Lower lobe of right lung (tissue), 2 donors: ENCODE measurements around the gene LIN7C. TPM values are rescaled to one million over a fixed set of nuclear protein-coding genes. Genes with fewer than 3 reads are reported as not detected.

ENCODE experiments used
- ATAC-seq, 2 donors: fragments of 200-7000 bp; cut with Tn5 transposase; one replicate each; pipeline ENCODE4 v1.9.1; 2020 to 2022; ENCODE audit warnings: mild to moderate bottlenecking in 2 of 2, moderate library complexity in 2 of 2
- DNase-seq: peaks from one replicate; pipeline ENCODE4 v3.0.0-alpha.2; 2020
- H3K27ac ChIP-seq: fragments of 200-600 bp; one replicate; pipeline ENCODE4 v1.8.0; 2022
- H3K27me3 ChIP-seq: fragments of 200-600 bp; one replicate; pipeline ENCODE4 v1.8.0; 2022; ENCODE audit warnings: low read depth
- H3K36me3 ChIP-seq: fragments of 200-600 bp; one replicate; pipeline ENCODE4 v1.8.0; 2022; ENCODE audit warnings: mild to moderate bottlenecking
- H3K4me1 ChIP-seq: fragments of 200-600 bp; one replicate; pipeline ENCODE4 v1.8.0; 2022
- H3K4me3 ChIP-seq: fragments of 200-600 bp; one replicate; pipeline ENCODE4 v1.8.0; 2022; ENCODE audit warnings: mild to moderate bottlenecking
- H3K9me3 ChIP-seq: fragments of 200-600 bp; one replicate; pipeline ENCODE4 v1.8.0; 2022
- intact Hi-C: fragments of 100-400 bp; cut with DNase I; formaldehyde crosslinking; loops from one replicate; pipeline ENCODE4 v1.11.0; 2022
- total RNA-seq: library from RNA; stranded (reverse); fragmentation: NEBNext Ultra II Directional; extraction: Animal tissue kit (Norgen Biotek cat#: 25700); gene quantifications from one replicate; pipeline ENCODE4 v1.2.1, GENCODE V29; 2021
- TF ChIP-seq, protein P1 (sequence below): fragments of 200-600 bp; IDR thresholded peaks from one replicate; pipeline ENCODE4 v1.8.0; 2022; ENCODE audit warnings: antibody characterized with exemption, mild to moderate bottlenecking
- donor health status: DM: no; HTN: yes; CAD: no; lungs with severe emphysema.

LIN7C gene
- total RNA-seq, 1 donor from 2014 or later, result 33.6 TPM

- no peak for ATAC-seq
- intact Hi-C loops, result no loop called here
These were observed 28.7 kb downstream of the LIN7C start for GRCh38 chr11:27477831-27478230.

GRCh38 chr11:27477243-27477642 is 29.3 kb downstream of the LIN7C start:
- ATAC-seq (no peak), DNase-seq (no peak)
- no peaks in the 10 kb centered on the region for H3K27me3 ChIP-seq
- H3K27ac ChIP-seq, result no peak overlapping the region
- intact Hi-C loops, result no loop called here
- no peaks in the 10 kb centered on the region for H3K4me1 ChIP-seq
- no peaks in the 10 kb centered on the region for H3K36me3 ChIP-seq
- no peaks in the 10 kb centered on the region for H3K9me3 ChIP-seq
- no peak overlapping the region for H3K4me3 ChIP-seq
- TF ChIP-seq, protein P1, sequence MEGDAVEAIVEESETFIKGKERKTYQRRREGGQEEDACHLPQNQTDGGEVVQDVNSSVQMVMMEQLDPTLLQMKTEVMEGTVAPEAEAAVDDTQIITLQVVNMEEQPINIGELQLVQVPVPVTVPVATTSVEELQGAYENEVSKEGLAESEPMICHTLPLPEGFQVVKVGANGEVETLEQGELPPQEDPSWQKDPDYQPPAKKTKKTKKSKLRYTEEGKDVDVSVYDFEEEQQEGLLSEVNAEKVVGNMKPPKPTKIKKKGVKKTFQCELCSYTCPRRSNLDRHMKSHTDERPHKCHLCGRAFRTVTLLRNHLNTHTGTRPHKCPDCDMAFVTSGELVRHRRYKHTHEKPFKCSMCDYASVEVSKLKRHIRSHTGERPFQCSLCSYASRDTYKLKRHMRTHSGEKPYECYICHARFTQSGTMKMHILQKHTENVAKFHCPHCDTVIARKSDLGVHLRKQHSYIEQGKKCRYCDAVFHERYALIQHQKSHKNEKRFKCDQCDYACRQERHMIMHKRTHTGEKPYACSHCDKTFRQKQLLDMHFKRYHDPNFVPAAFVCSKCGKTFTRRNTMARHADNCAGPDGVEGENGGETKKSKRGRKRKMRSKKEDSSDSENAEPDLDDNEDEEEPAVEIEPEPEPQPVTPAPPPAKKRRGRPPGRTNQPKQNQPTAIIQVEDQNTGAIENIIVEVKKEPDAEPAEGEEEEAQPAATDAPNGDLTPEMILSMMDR, result no peak

More at GRCh38 chr11:27477831-27478230, 28.7 kb downstream of the LIN7C start:
- Histone ChIP-seq H3K36me3 (no peaks in the 10 kb centered on the region), H3K27me3 (no peaks in the 10 kb centered on the region), H3K4me3 (no peak overlapping the region), H3K9me3 (no peaks in the 10 kb centered on the region), H3K27ac (no peak overlapping the region), H3K4me1 (no peaks in the 10 kb centered on the region)
- TF ChIP-seq, protein P1, result no peak
- no peak for DNase-seq

DNA sequence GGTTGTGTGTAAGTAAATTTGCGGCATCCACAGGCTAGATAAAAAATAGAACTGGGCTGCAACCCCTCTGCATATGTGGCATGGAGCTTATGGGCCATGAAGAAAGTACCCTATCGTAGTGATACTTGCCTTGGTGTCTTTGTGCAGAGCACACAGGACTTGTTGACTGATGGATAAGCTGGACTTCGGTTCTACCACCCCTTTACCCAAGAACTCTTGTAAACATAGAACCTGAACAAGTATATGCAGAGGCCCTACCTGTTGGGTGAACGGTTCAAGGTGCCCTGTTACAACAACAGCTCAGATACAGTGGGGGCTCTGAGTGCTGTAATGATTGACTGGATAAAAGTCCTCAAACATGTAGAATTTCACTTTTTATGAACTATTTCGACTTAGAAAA is 30.9 kb downstream of the LIN7C start:
- no peak for ATAC-seq
- intact Hi-C loops, result no loop called here
- H3K4me1 ChIP-seq, result peaks cover 10% of the 10 kb centered on the region
- no peak overlapping the region for H3K27ac ChIP-seq
- no peak overlapping the region for H3K4me3 ChIP-seq
- no peaks in the 10 kb centered on the region for H3K36me3 ChIP-seq
- H3K27me3 ChIP-seq, result peaks cover 12% of the 10 kb centered on the region
- TF ChIP-seq, protein P1, result no peak
- no peak for DNase-seq
- H3K9me3 ChIP-seq, result no peaks in the 10 kb centered on the region

- no peak overlapping the region for H3K27ac ChIP-seq
- no peaks in the 10 kb centered on the region for H3K36me3 ChIP-seq
- DNase-seq (no peak), ATAC-seq (no peak)
- no peaks in the 10 kb centered on the region for H3K9me3 ChIP-seq
- H3K4me3 ChIP-seq, result peak overlapping the region; percentile 6
- intact Hi-C loops, result no loop called here
- H3K27me3 ChIP-seq, result peaks cover 13% of the 10 kb centered on the region
- H3K4me1 ChIP-seq, result peaks cover 24% of the 10 kb centered on the region
- TF ChIP-seq, protein P1, result no peak
These were observed 33.6 kb downstream of the LIN7C start for GRCh38 chr11:27473017-27473406.

GRCh38 chr11:27472398-27473016 is 34.1 kb downstream of the LIN7C start, which contains the start of gene LGR4:
TSS of gene LGR4 (minus strand) at chr11:27472790. CDS start at chr11:27472302, 488 bp downstream.
- peak within 1 kb of the TSS; percentile 71 for H3K27ac ChIP-seq
- intact Hi-C loops, result no loop called here
- TF ChIP-seq, protein P1, result no peak

More at GRCh38 chr11:27472398-27473016, 34.1 kb downstream of the LIN7C start, which contains the start of gene LGR4:
- Histone ChIP-seq H3K9me3 (no peaks in the 10 kb centered on the region), H3K4me1 (peaks cover 24% of the 10 kb centered on the region), H3K36me3 (no peaks in the 10 kb centered on the region), H3K27me3 (peaks cover 13% of the 10 kb centered on the region), H3K4me3 (peak within 1 kb of the TSS; percentile 74)
- peak; percentile 91 to 93 for ATAC-seq
- peak; percentile 85 for DNase-seq
